Astrocyte of the cerebellum (primary cell): ENCODE measurements around the gene LRRC49.
"Not testable (repeated sequence)": the region's sequence is repeated elsewhere in the genome, so short reads cannot be mapped to it uniquely, and the experiment has no call there.

Experiments
- DNase-seq: peaks from one replicate; pipeline ENCODE4 v3.0.0-alpha.2; 2011; ENCODE audit warnings: low read depth
- H3K4me3 ChIP-seq: 2 replicates; pipeline ENCODE4 v1.5.1; 2011; ENCODE audit warnings: mild to moderate bottlenecking, low read depth, low read length, moderate library complexity
- in situ Hi-C: cut with HindIII; loops from 2 replicates; pipeline ENCODE4 v1.10.0; 2017; ENCODE audit warnings: low sequenced_read_pairs
- TF ChIP-seq, protein P1 (sequence below): IDR thresholded peaks from 2 replicates; pipeline ENCODE4 v1.5.1; 2012; ENCODE audit warnings: low read length, low read depth, moderate library complexity, mild to moderate bottlenecking; ENCODE audit errors: missing control alignments

The LRRC49 gene

DNA sequence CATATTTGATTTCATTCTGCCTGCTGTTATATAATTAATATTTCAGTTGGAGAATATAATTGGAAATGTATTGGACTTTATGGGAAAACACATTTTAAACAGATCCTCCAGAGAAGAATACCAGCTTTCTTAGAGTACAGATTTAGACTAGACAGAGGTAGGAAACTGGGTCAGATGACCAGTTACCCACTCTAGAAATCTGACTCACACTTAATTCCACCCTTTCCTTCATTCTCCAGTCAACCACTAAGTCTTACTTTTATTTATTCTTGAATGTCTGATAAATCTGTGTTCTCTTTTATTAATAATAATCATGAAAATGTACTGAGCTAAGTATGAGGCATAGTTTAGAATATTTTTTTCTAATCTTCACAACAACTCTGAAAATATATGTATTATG lies 110.7 kb downstream of the LRRC49 start:
- in situ Hi-C loops, result no loop called here
- TF ChIP-seq, protein P1, sequence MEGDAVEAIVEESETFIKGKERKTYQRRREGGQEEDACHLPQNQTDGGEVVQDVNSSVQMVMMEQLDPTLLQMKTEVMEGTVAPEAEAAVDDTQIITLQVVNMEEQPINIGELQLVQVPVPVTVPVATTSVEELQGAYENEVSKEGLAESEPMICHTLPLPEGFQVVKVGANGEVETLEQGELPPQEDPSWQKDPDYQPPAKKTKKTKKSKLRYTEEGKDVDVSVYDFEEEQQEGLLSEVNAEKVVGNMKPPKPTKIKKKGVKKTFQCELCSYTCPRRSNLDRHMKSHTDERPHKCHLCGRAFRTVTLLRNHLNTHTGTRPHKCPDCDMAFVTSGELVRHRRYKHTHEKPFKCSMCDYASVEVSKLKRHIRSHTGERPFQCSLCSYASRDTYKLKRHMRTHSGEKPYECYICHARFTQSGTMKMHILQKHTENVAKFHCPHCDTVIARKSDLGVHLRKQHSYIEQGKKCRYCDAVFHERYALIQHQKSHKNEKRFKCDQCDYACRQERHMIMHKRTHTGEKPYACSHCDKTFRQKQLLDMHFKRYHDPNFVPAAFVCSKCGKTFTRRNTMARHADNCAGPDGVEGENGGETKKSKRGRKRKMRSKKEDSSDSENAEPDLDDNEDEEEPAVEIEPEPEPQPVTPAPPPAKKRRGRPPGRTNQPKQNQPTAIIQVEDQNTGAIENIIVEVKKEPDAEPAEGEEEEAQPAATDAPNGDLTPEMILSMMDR, result no peak
- no peak for DNase-seq
- no peak overlapping the region for H3K4me3 ChIP-seq

DNA sequence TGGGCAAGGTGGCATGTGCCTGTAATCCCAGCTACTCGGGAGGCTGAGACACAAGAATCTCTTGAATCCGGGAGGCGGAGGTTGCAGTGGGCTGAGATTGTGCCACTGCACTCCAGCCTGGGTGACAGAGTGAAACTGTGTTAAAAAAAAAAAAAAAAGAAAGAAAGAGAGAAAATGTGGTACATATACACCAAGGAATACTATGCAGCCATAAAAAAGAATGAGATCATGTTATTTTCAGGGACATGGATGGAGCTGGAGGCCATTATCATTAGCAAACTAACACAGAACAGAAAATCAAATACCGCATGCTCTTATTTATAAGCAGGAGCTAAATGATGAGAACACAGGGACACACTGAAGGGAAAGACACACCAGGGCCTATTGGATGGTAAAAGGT lies 111.9 kb downstream of the LRRC49 start:
- DNase-seq, in situ Hi-C loops, H3K4me3 ChIP-seq: not testable (repeated sequence)

DNA sequence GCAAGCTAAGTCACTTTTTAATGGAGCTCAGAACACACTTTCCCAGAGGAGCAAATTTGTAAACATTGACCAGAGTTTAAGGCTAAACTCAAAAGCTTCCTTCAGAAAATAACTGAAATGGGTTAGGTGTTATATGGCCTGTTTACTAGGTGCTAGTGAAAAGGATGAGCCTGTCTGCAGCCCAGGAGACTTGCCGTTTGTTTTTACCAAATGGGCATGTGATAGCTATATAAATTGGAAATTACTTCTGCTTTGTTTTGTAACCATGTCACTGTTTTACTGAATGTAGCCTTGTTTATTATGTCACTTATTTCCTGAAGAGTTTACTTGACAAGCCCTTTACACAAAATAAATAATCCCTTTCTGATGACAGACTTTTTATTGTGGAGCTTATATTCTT lies 113.3 kb downstream of the LRRC49 start:
- H3K4me3 ChIP-seq, result no peak overlapping the region
- in situ Hi-C loops, result no loop called here
- TF ChIP-seq, protein P1, result no peak
- DNase-seq, result no peak

DNA sequence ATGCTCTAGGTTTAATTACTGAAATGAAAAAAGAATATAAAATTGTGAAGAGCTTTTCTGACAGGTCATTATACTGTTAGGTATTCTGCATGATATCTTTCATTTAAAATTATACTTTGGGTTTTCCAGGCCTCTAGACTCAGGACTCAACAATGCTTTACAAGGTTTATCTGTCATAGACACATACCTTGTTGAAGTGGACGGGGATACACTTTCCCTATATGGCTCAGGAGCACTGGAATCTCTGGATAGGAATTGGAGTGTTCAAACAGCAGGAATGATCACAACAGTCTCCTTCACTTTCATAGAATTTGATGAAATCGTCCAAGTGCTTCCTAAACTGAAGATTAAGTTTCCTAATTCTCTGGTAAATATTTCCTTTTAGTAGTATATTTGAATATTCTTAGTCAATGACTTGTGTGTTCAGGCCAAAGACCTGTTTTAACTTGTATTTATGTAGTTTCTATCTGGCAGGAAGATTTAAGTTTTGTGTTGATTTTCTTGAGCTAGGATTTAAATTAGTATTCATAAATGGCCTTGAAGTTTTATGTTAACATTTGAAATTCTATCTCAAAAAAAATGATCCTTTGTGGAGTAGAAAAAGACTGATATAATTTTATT lies 115.7 kb downstream of the LRRC49 start:
- H3K4me3 ChIP-seq, result no peak overlapping the region
- no peak for DNase-seq
- in situ Hi-C loops, result no loop called here
- TF ChIP-seq, protein P1, result no peak

DNA sequence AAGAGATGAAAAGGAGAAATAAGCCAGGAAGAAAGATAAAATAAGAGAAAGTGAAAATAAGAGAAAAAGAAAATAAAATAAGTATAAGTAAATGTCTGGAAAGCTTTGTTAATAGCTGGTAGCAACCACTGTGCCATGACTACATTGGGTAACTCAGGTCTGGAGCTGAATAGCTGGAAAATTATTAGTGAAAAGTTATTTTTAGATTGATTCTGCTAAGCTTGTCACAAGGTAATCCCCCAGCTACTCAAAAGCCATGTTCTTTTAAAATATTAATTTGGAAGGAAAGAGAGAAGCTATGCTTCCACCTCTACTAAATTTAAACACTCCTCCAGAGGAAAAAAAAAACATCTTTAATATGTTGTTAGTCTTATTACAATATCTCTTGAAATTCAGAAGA lies 117.8 kb downstream of the LRRC49 start:
- in situ Hi-C loops, result no loop called here
- TF ChIP-seq, protein P1, result no peak

DNA sequence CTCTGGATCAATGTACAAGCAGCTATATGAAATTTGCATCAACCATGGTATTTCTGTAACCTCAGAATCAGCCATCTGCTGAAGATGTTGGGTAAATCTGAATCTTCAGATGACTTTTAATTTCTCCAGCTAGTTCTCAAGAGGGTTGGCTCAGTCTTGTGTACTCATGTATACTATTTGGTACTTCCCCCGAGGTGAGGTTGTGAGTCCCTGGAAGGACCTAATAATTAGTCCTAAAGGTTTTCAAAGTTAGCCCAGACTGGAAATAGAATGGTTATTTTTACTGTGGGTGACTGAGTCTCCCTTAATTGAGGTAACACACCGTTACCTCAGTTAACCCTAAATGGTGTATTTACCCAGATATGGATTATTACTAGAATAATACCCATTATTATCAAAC lies 118.4 kb downstream of the LRRC49 start:
- DNase-seq, result no peak
- in situ Hi-C loops, result no loop called here
- no peak overlapping the region for H3K4me3 ChIP-seq
- TF ChIP-seq, protein P1, result no peak

More for the DNA sequence above, 117.8 kb downstream of the LRRC49 start:
- no peak overlapping the region for H3K4me3 ChIP-seq
- no peak for DNase-seq

DNA sequence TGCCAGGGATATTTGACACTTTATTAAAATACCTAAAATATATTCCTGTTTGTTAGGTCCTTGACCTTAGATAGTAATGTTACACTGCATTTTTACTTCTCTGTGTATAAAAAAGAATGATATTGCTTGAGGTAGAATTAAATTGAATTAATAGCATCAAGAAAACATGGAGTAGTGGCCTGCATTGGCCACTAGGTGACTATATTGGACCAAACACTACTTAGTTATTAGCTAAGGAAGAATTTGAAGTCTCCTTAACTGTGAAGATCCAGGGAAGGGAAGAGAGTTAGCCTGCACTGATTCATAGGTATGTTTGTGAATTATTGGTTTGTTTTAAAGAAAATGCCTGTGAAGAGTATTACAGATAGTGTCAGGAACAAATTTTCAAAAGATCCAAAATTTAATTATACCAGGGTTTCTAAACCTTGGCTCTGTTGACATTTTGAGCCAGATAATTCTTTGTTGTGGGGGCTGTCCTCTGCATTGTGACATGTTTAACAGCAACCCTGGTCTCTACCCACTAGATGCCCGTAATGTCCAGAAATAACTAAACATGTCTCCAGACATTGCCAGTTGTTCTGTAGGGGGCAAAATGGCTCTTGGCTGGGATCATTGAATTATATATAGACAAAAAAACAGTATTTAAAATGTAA lies 119.0 kb downstream of the LRRC49 start:
- no peak overlapping the region for H3K4me3 ChIP-seq

More for the DNA sequence above, 119.0 kb downstream of the LRRC49 start:
- TF ChIP-seq, protein P1, result peak; percentile 80
- DNase-seq, result peak; percentile 28
- in situ Hi-C loops, result no loop called here
